22Rv1 (cell line): ENCODE results near the gene DNMBP.
"Not testable (repeated sequence)": the region's sequence is repeated elsewhere in the genome, so short reads cannot be mapped to it uniquely, and the experiment has no call there.

Source experiments
- H3K27ac ChIP-seq: fragments of 450-650 bp; 2 replicates; pipeline ENCODE4 v1.5.1; 2017
- CTCF ChIP-seq: fragments of 450-650 bp; IDR thresholded peaks from 2 replicates; pipeline ENCODE4 v1.5.1; 2017; ENCODE audit warnings: mild to moderate bottlenecking
- ZFX ChIP-seq: fragments of 450-650 bp; IDR thresholded peaks from 2 replicates; pipeline ENCODE4 v1.6.1; 2017; ENCODE audit warnings: antibody characterized with exemption, borderline replicate concordance

The DNMBP gene

GRCh38 chr10:99996671-99997648 is 12.8 kb downstream of the DNMBP start:
- TF ChIP-seq CTCF: no peak
- no peak overlapping the region for H3K27ac ChIP-seq

- no peak for TF ChIP-seq ZFX
- TF ChIP-seq CTCF: no peak
- no peak overlapping the region for H3K27ac ChIP-seq
Observed at GRCh38 chr10:99995713-99996112, 14.0 kb downstream of the DNMBP start.

- H3K27ac ChIP-seq: no peak overlapping the region
- TF ChIP-seq ZFX: no peak
- TF ChIP-seq CTCF: no peak
Observed at GRCh38 chr10:99995269-99995668, 14.5 kb downstream of the DNMBP start.

- H3K27ac ChIP-seq: no peak overlapping the region
Observed at GRCh38 chr10:99994801-99995200, 14.9 kb downstream of the DNMBP start.

GRCh38 chr10:99993701-99994689 is 15.8 kb downstream of the DNMBP start:
- no peak for TF ChIP-seq CTCF
- no peak for TF ChIP-seq ZFX
- no peak overlapping the region for H3K27ac ChIP-seq

More at GRCh38 chr10:99994801-99995200, 14.9 kb downstream of the DNMBP start:
- TF ChIP-seq ZFX: no peak
- no peak for TF ChIP-seq CTCF

- H3K27ac ChIP-seq: not testable (repeated sequence)
Observed at GRCh38 chr10:99985637-99986036, 24.1 kb downstream of the DNMBP start.

- H3K27ac ChIP-seq: no peak overlapping the region
- no peak for TF ChIP-seq CTCF
- TF ChIP-seq ZFX: no peak
Observed at GRCh38 chr10:99984211-99985034, 25.3 kb downstream of the DNMBP start.
